GM20000 (cell line): ENCODE measurements around the gene BNC2.

Experiments used
- DNase-seq: peaks from one replicate; pipeline ENCODE4 v3.0.0; 2012; ENCODE audit warnings: low spot score
- CTCF ChIP-seq: IDR thresholded peaks from 2 replicates; pipeline ENCODE4 v1.5.1; 2012; ENCODE audit warnings: mild to moderate bottlenecking, control low read depth; ENCODE audit errors: extremely low read depth, missing control alignments

The BNC2 gene

GRCh38 chr9:16726029-16726428 lies 144.4 kb downstream of the BNC2 start:
- DNase-seq = no peak
- TF ChIP-seq CTCF = no peak

DNA sequence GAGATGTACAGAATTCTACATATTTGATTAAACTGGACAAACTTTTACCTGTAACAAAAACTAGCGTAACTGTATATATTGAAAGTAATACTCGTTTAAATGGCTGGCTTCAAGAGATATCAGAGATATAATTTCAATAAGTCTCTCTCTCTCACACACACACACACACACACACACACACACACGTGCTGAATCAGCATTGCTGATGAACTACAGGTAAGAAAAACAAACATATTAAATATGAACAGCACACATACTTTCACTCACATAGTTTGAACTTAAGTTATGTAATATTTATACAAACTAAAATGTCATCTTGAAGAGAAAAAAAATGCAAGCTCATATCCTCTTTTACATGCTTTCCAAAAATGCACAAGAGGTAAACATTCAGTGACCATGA lies 145.4 kb downstream of the BNC2 start:
- DNase-seq = no peak

GRCh38 chr9:16721972-16722371 lies 148.5 kb downstream of the BNC2 start:
- DNase-seq = no peak
- no peak for TF ChIP-seq CTCF

More for the DNA sequence above, 145.4 kb downstream of the BNC2 start:
- TF ChIP-seq CTCF = no peak

- no peak for DNase-seq
- TF ChIP-seq CTCF = no peak
Measured at GRCh38 chr9:16720386-16720785, 150.1 kb downstream of the BNC2 start.

DNA sequence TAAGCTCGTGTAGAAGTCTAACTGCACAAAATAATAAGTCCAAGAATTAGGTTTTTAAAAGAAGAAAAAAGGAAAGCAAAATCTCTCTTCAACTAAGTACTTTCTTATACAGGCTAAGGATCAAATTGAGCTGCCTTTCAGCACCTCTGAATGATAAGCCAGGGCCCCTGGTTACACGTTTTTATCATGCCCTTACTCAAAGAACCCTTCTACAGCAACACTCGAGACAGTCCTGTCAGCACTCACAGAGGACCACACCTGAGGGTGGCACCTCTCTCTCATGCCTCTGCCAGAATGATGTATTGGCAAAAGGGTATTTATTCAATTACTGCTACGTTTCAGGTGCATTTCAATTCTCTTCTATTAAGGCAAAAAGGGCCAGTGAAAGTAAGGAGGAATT lies 150.5 kb downstream of the BNC2 start:
- no peak for TF ChIP-seq CTCF
- no peak for DNase-seq

GRCh38 chr9:16718952-16719351 lies 151.5 kb downstream of the BNC2 start:
- TF ChIP-seq CTCF = no peak
- DNase-seq = no peak

DNA sequence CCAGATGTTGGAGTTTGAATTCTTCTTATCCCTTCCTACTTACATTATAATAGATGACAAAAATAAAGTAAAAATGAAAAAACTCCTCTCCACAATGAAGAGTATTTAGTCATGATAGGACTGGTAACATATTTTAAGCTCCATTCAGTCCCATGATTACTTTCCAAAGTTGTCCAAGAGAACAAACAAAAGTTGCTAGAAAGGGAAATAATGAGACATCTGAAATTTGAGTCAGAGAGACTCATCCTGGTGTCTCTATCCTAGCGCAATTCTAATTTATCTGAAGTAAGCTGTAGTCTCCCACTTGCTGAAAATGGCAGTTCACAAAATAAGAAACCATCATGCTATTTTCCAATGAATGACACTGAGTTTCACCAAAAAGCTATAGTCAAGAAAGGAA lies 152.2 kb downstream of the BNC2 start:
- DNase-seq = no peak
- TF ChIP-seq CTCF = no peak

- DNase-seq = no peak
- no peak for TF ChIP-seq CTCF
Measured at GRCh38 chr9:16716601-16717000, 153.9 kb downstream of the BNC2 start.
